Measurements from ENCODE around the gene GPR12.
A peak's percentile ranks its signal among the peaks of the same experiment; 100 is the strongest.

DNA sequence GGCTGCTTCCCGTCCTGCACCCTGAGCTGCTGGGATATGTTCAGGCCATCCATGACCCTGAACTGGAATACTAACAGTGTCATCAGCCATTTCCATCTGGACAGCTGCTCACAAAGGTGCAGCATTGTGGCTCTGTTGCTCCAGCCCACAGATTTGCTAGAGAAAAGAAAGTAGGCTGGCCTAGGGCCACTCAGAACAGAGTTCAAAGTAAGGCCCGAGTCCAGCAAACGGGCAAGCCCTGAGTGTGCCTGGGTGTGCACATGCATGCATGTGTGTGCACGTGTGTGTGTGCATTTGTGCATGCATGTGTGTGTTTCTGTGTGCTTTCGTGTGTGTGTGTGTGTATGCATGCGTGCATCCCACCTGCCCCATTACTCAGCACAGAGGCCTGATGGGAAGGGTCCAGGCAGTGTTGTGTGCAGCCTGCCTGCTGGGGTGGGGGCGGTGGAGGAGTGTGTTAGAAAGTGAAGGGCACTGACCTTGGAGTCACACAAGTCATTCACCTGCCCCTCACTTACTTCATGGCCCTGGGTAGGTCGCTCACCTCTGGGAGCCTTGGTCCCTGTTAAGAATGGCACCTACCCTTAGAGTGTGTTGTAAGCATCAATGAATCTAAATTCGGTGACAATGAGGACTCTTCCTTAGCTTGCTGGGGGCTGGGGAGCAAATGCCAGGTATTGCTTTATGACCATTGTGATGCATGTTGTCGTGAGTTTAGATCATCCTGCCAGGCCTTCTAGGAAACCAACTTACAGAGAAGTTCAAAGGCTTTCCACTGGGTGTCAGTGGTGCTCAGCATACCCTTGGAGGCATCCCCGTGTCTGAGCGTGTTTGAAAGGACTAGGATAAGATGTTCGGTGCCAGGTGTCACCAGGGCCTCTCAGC is 53.2 kb downstream of the GPR12 start:
- TF ChIP-seq, protein P1, sequence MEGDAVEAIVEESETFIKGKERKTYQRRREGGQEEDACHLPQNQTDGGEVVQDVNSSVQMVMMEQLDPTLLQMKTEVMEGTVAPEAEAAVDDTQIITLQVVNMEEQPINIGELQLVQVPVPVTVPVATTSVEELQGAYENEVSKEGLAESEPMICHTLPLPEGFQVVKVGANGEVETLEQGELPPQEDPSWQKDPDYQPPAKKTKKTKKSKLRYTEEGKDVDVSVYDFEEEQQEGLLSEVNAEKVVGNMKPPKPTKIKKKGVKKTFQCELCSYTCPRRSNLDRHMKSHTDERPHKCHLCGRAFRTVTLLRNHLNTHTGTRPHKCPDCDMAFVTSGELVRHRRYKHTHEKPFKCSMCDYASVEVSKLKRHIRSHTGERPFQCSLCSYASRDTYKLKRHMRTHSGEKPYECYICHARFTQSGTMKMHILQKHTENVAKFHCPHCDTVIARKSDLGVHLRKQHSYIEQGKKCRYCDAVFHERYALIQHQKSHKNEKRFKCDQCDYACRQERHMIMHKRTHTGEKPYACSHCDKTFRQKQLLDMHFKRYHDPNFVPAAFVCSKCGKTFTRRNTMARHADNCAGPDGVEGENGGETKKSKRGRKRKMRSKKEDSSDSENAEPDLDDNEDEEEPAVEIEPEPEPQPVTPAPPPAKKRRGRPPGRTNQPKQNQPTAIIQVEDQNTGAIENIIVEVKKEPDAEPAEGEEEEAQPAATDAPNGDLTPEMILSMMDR (IDR thresholded peaks at IDR 0.05) = peak; percentile 36 to 70 (median 64)
- TF ChIP-seq POLR2A (IDR thresholded peaks at IDR 0.05) = no peak

Measured in adrenal gland (tissue), 5 donors.